K562 (cell line): Measurements from ENCODE around the gene LIPI.

Experiments used
- CBX5 ChIP-seq: IDR thresholded peaks from 2 replicates; pipeline ENCODE4 v1.6.1; 2014; ENCODE audit warnings: low read depth, borderline replicate concordance
- CEBPB ChIP-seq: fragments of 450-650 bp; IDR thresholded peaks from 2 replicates; pipeline ENCODE4 v1.6.1; 2016; ENCODE audit warnings: missing genetic modification characterization, missing compliant biosample characterization
- ETV5 ChIP-seq: sonication (generic); formaldehyde crosslinking; IDR thresholded peaks from 2 replicates; pipeline ENCODE4 v1.4.0; 2020; ENCODE audit warnings: low read depth, mild to moderate bottlenecking, missing genetic modification reagents
- FOS ChIP-seq: IDR thresholded peaks from 3 replicates; pipeline ENCODE4 v1.6.1; 2011; ENCODE audit not compliant: insufficient read length; ENCODE audit errors: extremely low read depth
- MEF2D ChIP-seq: conservative IDR thresholded peaks from 2 replicates; pipeline ENCODE4 v1.6.1; 2016; ENCODE audit warnings: low read depth, missing genetic modification characterization, missing compliant biosample characterization
- MTA1 ChIP-seq: fragments of 450-650 bp; IDR thresholded peaks from 2 replicates; pipeline ENCODE4 v1.6.1; 2017; ENCODE audit warnings: borderline replicate concordance
- RBM17 ChIP-seq: fragments of 200-400 bp; formaldehyde crosslinking; IDR thresholded peaks from 2 replicates; pipeline ENCODE4 v1.6.1; 2017; ENCODE audit warnings: low read depth, mild to moderate bottlenecking, low read length, borderline replicate concordance
- YY1 ChIP-seq, 3 experiments: IDR thresholded peaks; 2 replicates each; pipeline ENCODE4 v1.6.1; 2011; ENCODE audit warnings: low read length in 2 of 3, mild to moderate bottlenecking in 2 of 3, moderate library complexity in 2 of 3, borderline replicate concordance in 1 of 3, control low read depth in 1 of 3, low read depth in 1 of 3; ENCODE audit not compliant: insufficient read depth in 3 of 3, insufficient replicate concordance in 2 of 3, control insufficient read depth in 1 of 3, insufficient read length in 1 of 3; ENCODE audit errors: extremely low read depth in 1 of 3
- ZNF175 ChIP-seq: fragments of 200-800 bp; sonication (Bioruptor generic); IDR thresholded peaks from 2 replicates; pipeline ENCODE4 v1.6.1; 2016; ENCODE audit warnings: low read depth, mild to moderate bottlenecking, missing genetic modification characterization, missing compliant biosample characterization
- ZNF830 ChIP-seq: fragments of 250-450 bp; sonication (Bioruptor Pico); IDR thresholded peaks from 2 replicates; pipeline ENCODE4 v1.5.0; 2021; ENCODE audit warnings: mild to moderate bottlenecking
- TF ChIP-seq, protein P1 (sequence below): sonication (generic); formaldehyde crosslinking; IDR thresholded peaks from 2 replicates; pipeline ENCODE4 v1.8.1; 2023; ENCODE audit warnings: mild to moderate bottlenecking, missing genetic modification reagents
- TF ChIP-seq, protein P2 (sequence below), 3 experiments: IDR thresholded peaks in 2 of 3; conservative IDR thresholded peaks in 1 of 3; 2 replicates each; pipeline ENCODE4 v1.5.1; 2011 to 2012; ENCODE audit warnings: low read length in 3 of 3, mild to moderate bottlenecking in 3 of 3, control low read depth in 2 of 3, improper control_type of control experiment in 1 of 3, inconsistent platforms in 1 of 3, low read depth in 1 of 3, mixed read lengths in 1 of 3, moderate library complexity in 1 of 3; ENCODE audit not compliant: insufficient read depth in 2 of 3
- TF ChIP-seq, protein P3 (sequence below): sonication (generic); formaldehyde crosslinking; IDR thresholded peaks from 2 replicates; pipeline ENCODE4 v1.8.0; 2022; ENCODE audit warnings: mild to moderate bottlenecking, low read depth, missing genetic modification reagents

DNA sequence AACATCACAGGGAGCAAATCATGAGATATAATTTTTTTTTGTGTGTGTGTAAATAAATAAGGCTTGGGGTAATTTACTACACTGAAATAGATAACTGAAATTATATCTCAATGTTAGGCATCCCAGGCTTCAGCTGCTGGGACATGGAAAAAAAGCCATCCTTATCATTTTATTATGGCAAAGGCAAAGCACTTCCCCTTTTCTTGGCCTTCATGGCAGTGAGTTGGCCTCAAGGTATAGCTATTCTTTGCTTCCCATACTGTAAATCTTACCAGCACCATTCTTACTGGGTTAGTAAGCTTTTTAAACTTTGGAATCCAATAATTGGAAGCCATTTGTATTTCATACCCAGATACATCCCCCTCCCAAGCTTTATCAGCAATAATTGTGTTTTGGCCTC is 34.2 kb upstream of the LIPI start:
- TF ChIP-seq, protein P1, sequence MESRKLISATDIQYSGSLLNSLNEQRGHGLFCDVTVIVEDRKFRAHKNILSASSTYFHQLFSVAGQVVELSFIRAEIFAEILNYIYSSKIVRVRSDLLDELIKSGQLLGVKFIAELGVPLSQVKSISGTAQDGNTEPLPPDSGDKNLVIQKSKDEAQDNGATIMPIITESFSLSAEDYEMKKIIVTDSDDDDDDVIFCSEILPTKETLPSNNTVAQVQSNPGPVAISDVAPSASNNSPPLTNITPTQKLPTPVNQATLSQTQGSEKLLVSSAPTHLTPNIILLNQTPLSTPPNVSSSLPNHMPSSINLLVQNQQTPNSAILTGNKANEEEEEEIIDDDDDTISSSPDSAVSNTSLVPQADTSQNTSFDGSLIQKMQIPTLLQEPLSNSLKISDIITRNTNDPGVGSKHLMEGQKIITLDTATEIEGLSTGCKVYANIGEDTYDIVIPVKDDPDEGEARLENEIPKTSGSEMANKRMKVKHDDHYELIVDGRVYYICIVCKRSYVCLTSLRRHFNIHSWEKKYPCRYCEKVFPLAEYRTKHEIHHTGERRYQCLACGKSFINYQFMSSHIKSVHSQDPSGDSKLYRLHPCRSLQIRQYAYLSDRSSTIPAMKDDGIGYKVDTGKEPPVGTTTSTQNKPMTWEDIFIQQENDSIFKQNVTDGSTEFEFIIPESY = no peak
- no peak for TF ChIP-seq MEF2D (tag)
- no peak for TF ChIP-seq FOS
- no peak for TF ChIP-seq MTA1
- no peak for TF ChIP-seq YY1 (IDR thresholded peaks at IDR 0.05; ENCODE audit: borderline replicate concordance in 1 of 3, control insufficient read depth in 1 of 3, extremely low read depth in 1 of 3, insufficient read depth in 3 of 3, insufficient read length in 1 of 3, insufficient replicate concordance in 2 of 3, low read depth in 1 of 3, low read length in 2 of 3)
- no peak for TF ChIP-seq RBM17
- no peak for TF ChIP-seq CEBPB (tag)
- TF ChIP-seq, protein P2, sequence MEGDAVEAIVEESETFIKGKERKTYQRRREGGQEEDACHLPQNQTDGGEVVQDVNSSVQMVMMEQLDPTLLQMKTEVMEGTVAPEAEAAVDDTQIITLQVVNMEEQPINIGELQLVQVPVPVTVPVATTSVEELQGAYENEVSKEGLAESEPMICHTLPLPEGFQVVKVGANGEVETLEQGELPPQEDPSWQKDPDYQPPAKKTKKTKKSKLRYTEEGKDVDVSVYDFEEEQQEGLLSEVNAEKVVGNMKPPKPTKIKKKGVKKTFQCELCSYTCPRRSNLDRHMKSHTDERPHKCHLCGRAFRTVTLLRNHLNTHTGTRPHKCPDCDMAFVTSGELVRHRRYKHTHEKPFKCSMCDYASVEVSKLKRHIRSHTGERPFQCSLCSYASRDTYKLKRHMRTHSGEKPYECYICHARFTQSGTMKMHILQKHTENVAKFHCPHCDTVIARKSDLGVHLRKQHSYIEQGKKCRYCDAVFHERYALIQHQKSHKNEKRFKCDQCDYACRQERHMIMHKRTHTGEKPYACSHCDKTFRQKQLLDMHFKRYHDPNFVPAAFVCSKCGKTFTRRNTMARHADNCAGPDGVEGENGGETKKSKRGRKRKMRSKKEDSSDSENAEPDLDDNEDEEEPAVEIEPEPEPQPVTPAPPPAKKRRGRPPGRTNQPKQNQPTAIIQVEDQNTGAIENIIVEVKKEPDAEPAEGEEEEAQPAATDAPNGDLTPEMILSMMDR (IDR thresholded peaks at IDR 0.05 in 2 of 3, conservative IDR thresholded peaks at IDR 0.05 in 1 of 3; ENCODE audit: insufficient read depth in 2 of 3, low read depth in 1 of 3, low read length in 3 of 3) = no peak
- TF ChIP-seq CBX5 = no peak
- no peak for TF ChIP-seq ETV5 (CRISPR knock-in tag)
- TF ChIP-seq, protein P3, sequence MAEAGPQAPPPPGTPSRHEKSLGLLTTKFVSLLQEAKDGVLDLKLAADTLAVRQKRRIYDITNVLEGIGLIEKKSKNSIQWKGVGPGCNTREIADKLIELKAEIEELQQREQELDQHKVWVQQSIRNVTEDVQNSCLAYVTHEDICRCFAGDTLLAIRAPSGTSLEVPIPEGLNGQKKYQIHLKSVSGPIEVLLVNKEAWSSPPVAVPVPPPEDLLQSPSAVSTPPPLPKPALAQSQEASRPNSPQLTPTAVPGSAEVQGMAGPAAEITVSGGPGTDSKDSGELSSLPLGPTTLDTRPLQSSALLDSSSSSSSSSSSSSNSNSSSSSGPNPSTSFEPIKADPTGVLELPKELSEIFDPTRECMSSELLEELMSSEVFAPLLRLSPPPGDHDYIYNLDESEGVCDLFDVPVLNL (CRISPR knock-in tag) = no peak
- TF ChIP-seq ZNF175 = no peak
- no peak for TF ChIP-seq ZNF830
